Fibroblast of pulmonary artery (primary cell): ENCODE results near the gene CCS.
"Not testable (repeated sequence)": the region's sequence is repeated elsewhere in the genome, so short reads cannot be mapped to it uniquely, and the experiment has no call there.

Experiments
- DNase-seq: peaks from one replicate; pipeline ENCODE4 v3.0.0-alpha.2; 2010; ENCODE audit warnings: low read depth
- H3K4me3 ChIP-seq: replicated peaks from 2 replicates; pipeline ENCODE4 v1.5.1; 2011; ENCODE audit warnings: low read depth, mild to moderate bottlenecking, control low read depth, low read length, moderate library complexity
- CTCF ChIP-seq: IDR thresholded peaks from 2 replicates; pipeline ENCODE4 v1.5.1; 2011; ENCODE audit warnings: mild to moderate bottlenecking, control low read depth, low read length, inconsistent platforms; ENCODE audit errors: missing control alignments

CCS gene

GRCh38 chr11:66593650-66594049 is 665 bp downstream of the CCS start:
- H3K4me3 ChIP-seq = peak overlapping the region; percentile 84
- no peak for DNase-seq
- TF ChIP-seq CTCF = no peak

- H3K4me3 ChIP-seq = peak overlapping the region; percentile 13
- DNase-seq = peak; percentile 94
- TF ChIP-seq CTCF = no peak
Measured at GRCh38 chr11:66595245-66595904, 2.4 kb downstream of the CCS start.

GRCh38 chr11:66598993-66599392 is 6.0 kb downstream of the CCS start:
- no peak for DNase-seq
- H3K4me3 ChIP-seq = no peak overlapping the region
- no peak for TF ChIP-seq CTCF

GRCh38 chr11:66600219-66600618 is 7.2 kb downstream of the CCS start:
- no peak for DNase-seq
- no peak overlapping the region for H3K4me3 ChIP-seq
- no peak for TF ChIP-seq CTCF

- no peak overlapping the region for H3K4me3 ChIP-seq
- TF ChIP-seq CTCF = no peak
- peak; percentile 31 for DNase-seq
Measured at GRCh38 chr11:66600631-66601233, 7.7 kb downstream of the CCS start.

GRCh38 chr11:66603072-66603471 is 10.1 kb downstream of the CCS start:
- no peak overlapping the region for H3K4me3 ChIP-seq
- no peak for DNase-seq
- no peak for TF ChIP-seq CTCF

GRCh38 chr11:66604155-66604554 is 11.2 kb downstream of the CCS start:
- TF ChIP-seq CTCF = no peak
- no peak for DNase-seq
- H3K4me3 ChIP-seq = no peak overlapping the region

GRCh38 chr11:66606608-66607007 is 13.6 kb downstream of the CCS start:
- H3K4me3 ChIP-seq, DNase-seq: not testable (repeated sequence)
